ENCODE results near the gene TLR10.

GRCh38 chr4:38829237-38829636 lies 46.4 kb upstream of the TLR10 start:
- TF ChIP-seq, protein P1, sequence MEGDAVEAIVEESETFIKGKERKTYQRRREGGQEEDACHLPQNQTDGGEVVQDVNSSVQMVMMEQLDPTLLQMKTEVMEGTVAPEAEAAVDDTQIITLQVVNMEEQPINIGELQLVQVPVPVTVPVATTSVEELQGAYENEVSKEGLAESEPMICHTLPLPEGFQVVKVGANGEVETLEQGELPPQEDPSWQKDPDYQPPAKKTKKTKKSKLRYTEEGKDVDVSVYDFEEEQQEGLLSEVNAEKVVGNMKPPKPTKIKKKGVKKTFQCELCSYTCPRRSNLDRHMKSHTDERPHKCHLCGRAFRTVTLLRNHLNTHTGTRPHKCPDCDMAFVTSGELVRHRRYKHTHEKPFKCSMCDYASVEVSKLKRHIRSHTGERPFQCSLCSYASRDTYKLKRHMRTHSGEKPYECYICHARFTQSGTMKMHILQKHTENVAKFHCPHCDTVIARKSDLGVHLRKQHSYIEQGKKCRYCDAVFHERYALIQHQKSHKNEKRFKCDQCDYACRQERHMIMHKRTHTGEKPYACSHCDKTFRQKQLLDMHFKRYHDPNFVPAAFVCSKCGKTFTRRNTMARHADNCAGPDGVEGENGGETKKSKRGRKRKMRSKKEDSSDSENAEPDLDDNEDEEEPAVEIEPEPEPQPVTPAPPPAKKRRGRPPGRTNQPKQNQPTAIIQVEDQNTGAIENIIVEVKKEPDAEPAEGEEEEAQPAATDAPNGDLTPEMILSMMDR (IDR thresholded peaks at IDR 0.05): no peak
- no peak for TF ChIP-seq EP300 (IDR thresholded peaks at IDR 0.05)
- TF ChIP-seq POLR2A (IDR thresholded peaks at IDR 0.05; ENCODE audit: low read length): no peak
- no peak for TF ChIP-seq SMC3 (IDR thresholded peaks at IDR 0.05)
- no peak for TF ChIP-seq RNF2 (IDR thresholded peaks at IDR 0.05; ENCODE audit: borderline replicate concordance, low read depth)
- no peak for TF ChIP-seq CEBPB (IDR thresholded peaks at IDR 0.05)
- no peak for TF ChIP-seq KDM1A (IDR thresholded peaks at IDR 0.05; ENCODE audit: low read depth)

All from A549 (cell line).